ENCODE data around the gene FBN2.

FBN2 gene

DNA sequence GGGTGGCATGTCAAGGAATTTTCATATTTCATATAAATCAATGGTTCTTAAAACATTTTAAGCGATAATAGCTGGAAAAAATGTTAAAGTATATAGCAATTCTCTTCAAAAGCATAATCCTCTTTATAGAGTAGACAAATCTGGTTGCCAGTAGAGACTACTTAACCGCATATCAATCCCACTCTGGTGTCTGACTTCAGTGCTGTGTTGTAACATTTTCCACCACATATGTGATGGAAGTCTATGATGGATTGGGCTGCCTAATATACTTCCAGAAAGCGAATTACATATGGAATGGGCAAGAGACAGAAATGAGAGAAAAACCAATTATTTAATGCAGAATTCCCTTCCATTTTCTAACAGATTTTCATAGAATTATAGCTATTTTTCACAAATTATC is 54.3 kb downstream of the FBN2 start:
- no peak overlapping the region for H2AFZ ChIP-seq (ENCODE audit: low read length)

DNA sequence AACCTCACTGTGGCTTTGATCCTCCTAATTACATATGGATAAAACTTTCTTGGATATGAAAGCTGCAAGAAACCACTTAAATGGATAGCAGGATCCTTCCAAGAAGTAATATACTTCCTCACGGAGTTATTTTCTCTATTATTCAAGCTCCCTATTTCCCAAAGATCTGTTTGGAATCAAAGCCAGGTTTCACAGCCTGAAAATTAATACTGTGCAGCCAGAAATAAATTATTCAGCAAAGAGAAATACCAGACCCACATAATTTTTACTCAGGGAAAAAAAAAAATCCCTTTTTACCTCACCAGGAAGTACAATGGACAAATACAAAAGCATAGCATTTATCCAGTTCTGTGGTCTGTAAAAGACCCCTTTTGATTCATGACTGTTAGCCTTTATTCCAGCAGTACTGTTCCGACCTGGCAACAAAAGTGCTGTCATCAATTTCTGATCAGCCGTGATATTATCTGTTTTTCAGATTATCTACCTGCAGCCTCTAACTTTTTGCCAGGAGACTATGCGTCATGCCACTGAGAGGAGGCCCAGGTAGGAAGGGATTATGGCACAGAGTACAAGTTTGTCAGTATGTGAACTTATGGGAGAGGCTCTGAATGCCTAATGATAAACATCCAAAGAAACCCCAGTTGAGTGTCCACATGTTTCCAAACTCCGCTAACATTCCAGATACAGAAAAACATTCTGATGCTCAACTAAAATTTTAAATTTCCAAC is 57.0 kb downstream of the FBN2 start:
- Histone ChIP-seq H3K36me3 (replicated peaks in 1 of 2; ENCODE audit: control insufficient read depth in 2 of 2, insufficient read depth in 2 of 2, low read length in 2 of 2) (peaks cover 0 to 4% of the 10 kb centered on the region in 2 donors), H3K4me3 (ENCODE audit: low read length in 2 of 2) (no peak overlapping the region), H3K4me2 (ENCODE audit: insufficient read depth, low read length, poor library complexity, severe bottlenecking) (no peak overlapping the region), H3K27ac (replicated peaks; ENCODE audit: low read length) (no peak overlapping the region), H3K9me3 (replicated peaks in 1 of 2; ENCODE audit: control insufficient read depth in 2 of 2, insufficient read depth in 1 of 2, low read depth in 1 of 2, low read length in 2 of 2) (no peaks in the 10 kb centered on the region), H2AK5ac (ENCODE audit: low read depth, low read length) (no peak overlapping the region), H3K27me3 (ENCODE audit: control insufficient read depth in 3 of 3, insufficient read depth in 3 of 3, low read depth in 1 of 3, low read length in 3 of 3) (no peaks in the 10 kb centered on the region), H3K18ac (ENCODE audit: low read length) (no peak overlapping the region), H2BK12ac (ENCODE audit: low read length) (no peak overlapping the region), H3K14ac (ENCODE audit: low read length) (no peak overlapping the region), H4K8ac (ENCODE audit: low read depth, low read length) (no peak overlapping the region), H3K23ac (ENCODE audit: low read depth, low read length, poor library complexity) (no peak overlapping the region), H2AFZ (ENCODE audit: low read length) (no peak overlapping the region), H3K4ac (ENCODE audit: low read length) (no peak overlapping the region), H2BK5ac (ENCODE audit: low read length) (no peak overlapping the region), H2BK120ac (ENCODE audit: low read depth, low read length) (no peak overlapping the region), H3K4me1 (ENCODE audit: control insufficient read depth in 2 of 2, insufficient read depth in 1 of 2, low read depth in 1 of 2, low read length in 2 of 2) (no peaks in the 10 kb centered on the region), H3K79me1 (ENCODE audit: low read depth, low read length) (no peaks in the 10 kb centered on the region), H3K9ac (ENCODE audit: low read depth, low read length, poor library complexity) (no peak overlapping the region), H2BK15ac (ENCODE audit: low read length) (no peak overlapping the region), H4K91ac (ENCODE audit: low read depth, low read length, poor library complexity) (no peak overlapping the region)
- WGBS, 2 donors (ENCODE audit: extremely low coverage in 2 of 2, insufficient read length in 2 of 2, insufficient replicate concordance in 1 of 2), result no CpG with 5 or more reads among the region's 5 CpGs
- no peak for DNase-seq (ENCODE audit: low spot score)

More for the DNA sequence above, 54.3 kb downstream of the FBN2 start:
- H3K4me3 ChIP-seq (ENCODE audit: low read length in 2 of 2), result no peak overlapping the region
- H3K4ac ChIP-seq (ENCODE audit: low read length), result no peak overlapping the region
- H3K18ac ChIP-seq (ENCODE audit: low read length), result no peak overlapping the region
- peaks cover 0 to 7% of the 10 kb centered on the region in 2 donors for H3K36me3 ChIP-seq (replicated peaks in 1 of 2; ENCODE audit: control insufficient read depth in 2 of 2, insufficient read depth in 2 of 2, low read length in 2 of 2)
- no peak overlapping the region for H3K9ac ChIP-seq (ENCODE audit: low read depth, low read length, poor library complexity)
- H2BK15ac ChIP-seq (ENCODE audit: low read length), result no peak overlapping the region
- no peak for DNase-seq (ENCODE audit: low spot score)
- no peak overlapping the region for H4K8ac ChIP-seq (ENCODE audit: low read depth, low read length)
- no peak overlapping the region for H2BK120ac ChIP-seq (ENCODE audit: low read depth, low read length)
- WGBS, 2 donors (ENCODE audit: extremely low coverage in 2 of 2, insufficient read length in 2 of 2, insufficient replicate concordance in 1 of 2), result no CpG with 5 or more reads among the region's 3 CpGs
- H4K91ac ChIP-seq (ENCODE audit: low read depth, low read length, poor library complexity), result no peak overlapping the region
- H2BK12ac ChIP-seq (ENCODE audit: low read length), result no peak overlapping the region
- H3K79me1 ChIP-seq (ENCODE audit: low read depth, low read length), result no peaks in the 10 kb centered on the region
- H3K23ac ChIP-seq (ENCODE audit: low read depth, low read length, poor library complexity), result no peak overlapping the region
- no peak overlapping the region for H3K4me2 ChIP-seq (ENCODE audit: insufficient read depth, low read length, poor library complexity, severe bottlenecking)
- no peak overlapping the region for H3K14ac ChIP-seq (ENCODE audit: low read length)
- H3K27me3 ChIP-seq (ENCODE audit: control insufficient read depth in 3 of 3, insufficient read depth in 3 of 3, low read depth in 1 of 3, low read length in 3 of 3), result no peaks in the 10 kb centered on the region
- H3K27ac ChIP-seq (replicated peaks; ENCODE audit: low read length), result no peak overlapping the region
- H3K9me3 ChIP-seq (replicated peaks in 1 of 2; ENCODE audit: control insufficient read depth in 2 of 2, insufficient read depth in 1 of 2, low read depth in 1 of 2, low read length in 2 of 2), result peaks cover 0 to 5% of the 10 kb centered on the region in 2 donors
- no peak overlapping the region for H2AK5ac ChIP-seq (ENCODE audit: low read depth, low read length)
- no peaks in the 10 kb centered on the region for H3K4me1 ChIP-seq (ENCODE audit: control insufficient read depth in 2 of 2, insufficient read depth in 1 of 2, low read depth in 1 of 2, low read length in 2 of 2)
- H2BK5ac ChIP-seq (ENCODE audit: low read length), result no peak overlapping the region

DNA sequence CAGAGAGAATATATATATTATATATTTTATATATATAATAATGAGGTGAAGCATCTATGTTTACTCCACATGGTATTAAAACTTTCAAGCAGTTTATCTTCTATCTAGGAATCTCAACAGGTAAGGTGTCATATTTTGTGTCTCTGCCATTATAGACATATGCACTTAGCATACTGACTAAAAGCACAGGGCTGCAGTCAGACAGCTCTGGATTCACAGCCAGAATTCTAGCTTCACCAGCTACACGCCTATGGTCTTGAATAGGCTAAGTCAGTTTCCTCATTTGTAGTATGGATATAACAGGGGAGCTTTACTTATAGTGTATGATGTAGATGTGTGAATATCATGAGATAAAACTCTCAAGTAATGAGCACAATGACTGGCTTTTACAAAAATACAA is 57.9 kb downstream of the FBN2 start:
- H3K23ac ChIP-seq (ENCODE audit: low read depth, low read length, poor library complexity), result no peak overlapping the region
- H3K4ac ChIP-seq (ENCODE audit: low read length), result no peak overlapping the region
- no peak overlapping the region for H2AK5ac ChIP-seq (ENCODE audit: low read depth, low read length)
- no peak overlapping the region for H4K8ac ChIP-seq (ENCODE audit: low read depth, low read length)
- no peak overlapping the region for H2AFZ ChIP-seq (ENCODE audit: low read length)
- H3K79me1 ChIP-seq (ENCODE audit: low read depth, low read length), result no peaks in the 10 kb centered on the region
- H4K91ac ChIP-seq (ENCODE audit: low read depth, low read length, poor library complexity), result no peak overlapping the region
- H3K14ac ChIP-seq (ENCODE audit: low read length), result no peak overlapping the region
- no peaks in the 10 kb centered on the region for H3K9me3 ChIP-seq (replicated peaks in 1 of 2; ENCODE audit: control insufficient read depth in 2 of 2, insufficient read depth in 1 of 2, low read depth in 1 of 2, low read length in 2 of 2)
- no peak overlapping the region for H2BK5ac ChIP-seq (ENCODE audit: low read length)
- H3K9ac ChIP-seq (ENCODE audit: low read depth, low read length, poor library complexity), result no peak overlapping the region
- peaks cover 0 to 4% of the 10 kb centered on the region in 2 donors for H3K36me3 ChIP-seq (replicated peaks in 1 of 2; ENCODE audit: control insufficient read depth in 2 of 2, insufficient read depth in 2 of 2, low read length in 2 of 2)
- H3K4me3 ChIP-seq (ENCODE audit: low read length in 2 of 2), result no peak overlapping the region
- H3K4me2 ChIP-seq (ENCODE audit: insufficient read depth, low read length, poor library complexity, severe bottlenecking), result no peak overlapping the region
- H2BK120ac ChIP-seq (ENCODE audit: low read depth, low read length), result no peak overlapping the region
- no peak for DNase-seq (ENCODE audit: low spot score)
- no peak overlapping the region for H3K27ac ChIP-seq (replicated peaks; ENCODE audit: low read length)
- no peaks in the 10 kb centered on the region for H3K4me1 ChIP-seq (ENCODE audit: control insufficient read depth in 2 of 2, insufficient read depth in 1 of 2, low read depth in 1 of 2, low read length in 2 of 2)
- H2BK12ac ChIP-seq (ENCODE audit: low read length), result no peak overlapping the region
- H3K18ac ChIP-seq (ENCODE audit: low read length), result no peak overlapping the region
- no CpG with 5 or more reads among the region's 1 CpG for WGBS, 2 donors (ENCODE audit: extremely low coverage in 2 of 2, insufficient read length in 2 of 2, insufficient replicate concordance in 1 of 2)
- no peak overlapping the region for H2BK15ac ChIP-seq (ENCODE audit: low read length)
- no peaks in the 10 kb centered on the region for H3K27me3 ChIP-seq (ENCODE audit: control insufficient read depth in 3 of 3, insufficient read depth in 3 of 3, low read depth in 1 of 3, low read length in 3 of 3)

DNA sequence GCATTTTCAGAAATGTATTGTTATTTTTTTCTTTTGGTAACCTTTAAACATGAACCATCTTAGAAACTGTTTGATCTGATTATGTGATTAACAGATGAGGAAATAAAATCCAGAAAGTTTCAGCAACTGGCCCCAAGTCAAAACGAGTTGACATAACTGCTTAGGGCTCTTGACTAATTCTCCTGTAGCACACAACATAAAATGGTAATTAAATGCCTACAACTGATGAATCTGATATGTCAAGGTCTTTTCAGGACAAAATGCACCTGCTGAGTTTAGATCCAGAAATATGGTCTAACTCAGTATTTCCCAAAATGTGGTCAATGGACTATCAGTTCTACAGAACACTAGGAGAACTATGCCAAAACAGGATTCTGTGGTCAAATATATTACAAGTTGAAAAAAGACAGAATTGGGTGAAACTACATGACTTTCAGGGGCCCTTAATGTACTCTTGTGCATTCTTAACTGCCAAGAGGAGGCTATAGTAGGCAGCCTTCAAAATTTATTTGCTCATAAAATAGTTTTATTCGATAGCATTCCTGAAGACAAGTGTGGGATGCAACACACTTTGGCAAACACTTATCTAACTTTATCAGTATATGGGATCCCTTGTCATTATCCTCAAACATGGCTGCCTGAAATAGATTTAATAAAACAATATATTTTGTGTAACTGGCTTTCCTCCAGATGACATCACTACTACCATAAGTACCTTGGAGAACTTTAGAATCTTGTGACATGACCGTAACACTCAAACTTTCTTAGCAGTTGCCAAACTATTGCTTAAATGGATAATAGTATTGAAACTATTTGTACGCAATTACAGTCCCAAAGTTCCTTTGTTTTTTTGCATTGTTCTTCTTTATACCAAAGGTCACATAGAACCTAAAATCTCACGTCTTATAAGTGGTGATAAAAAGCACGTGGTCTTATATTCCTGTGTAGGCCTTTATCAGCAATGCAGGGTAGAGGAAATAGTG is 59.4 kb downstream of the FBN2 start:
- no peak overlapping the region for H4K8ac ChIP-seq (ENCODE audit: low read depth, low read length)
- H3K9me3 ChIP-seq (replicated peaks in 1 of 2; ENCODE audit: control insufficient read depth in 2 of 2, insufficient read depth in 1 of 2, low read depth in 1 of 2, low read length in 2 of 2), result no peaks in the 10 kb centered on the region
- peaks cover 0 to 7% of the 10 kb centered on the region in 2 donors for H3K36me3 ChIP-seq (replicated peaks in 1 of 2; ENCODE audit: control insufficient read depth in 2 of 2, insufficient read depth in 2 of 2, low read length in 2 of 2)
- H3K79me1 ChIP-seq (ENCODE audit: low read depth, low read length), result no peaks in the 10 kb centered on the region
- no peak overlapping the region for H2BK120ac ChIP-seq (ENCODE audit: low read depth, low read length)
- H2BK5ac ChIP-seq (ENCODE audit: low read length), result no peak overlapping the region
- H2BK15ac ChIP-seq (ENCODE audit: low read length), result no peak overlapping the region
- H3K9ac ChIP-seq (ENCODE audit: low read depth, low read length, poor library complexity), result no peak overlapping the region
- peaks cover 0 to 2% of the 10 kb centered on the region in 2 donors for H3K4me1 ChIP-seq (ENCODE audit: control insufficient read depth in 2 of 2, insufficient read depth in 1 of 2, low read depth in 1 of 2, low read length in 2 of 2)
- no peak overlapping the region for H3K4me3 ChIP-seq (ENCODE audit: low read length in 2 of 2)
- H2BK12ac ChIP-seq (ENCODE audit: low read length), result no peak overlapping the region
- no peak overlapping the region for H3K27ac ChIP-seq (replicated peaks; ENCODE audit: low read length)
- no peak overlapping the region for H2AFZ ChIP-seq (ENCODE audit: low read length)
- no peak overlapping the region for H3K14ac ChIP-seq (ENCODE audit: low read length)
- no peak overlapping the region for H3K18ac ChIP-seq (ENCODE audit: low read length)
- H3K4me2 ChIP-seq (ENCODE audit: insufficient read depth, low read length, poor library complexity, severe bottlenecking), result no peak overlapping the region
- no CpG with 5 or more reads among the region's 6 CpGs for WGBS, 2 donors (ENCODE audit: extremely low coverage in 2 of 2, insufficient read length in 2 of 2, insufficient replicate concordance in 1 of 2)
- H3K27me3 ChIP-seq (ENCODE audit: control insufficient read depth in 3 of 3, insufficient read depth in 3 of 3, low read depth in 1 of 3, low read length in 3 of 3), result no peaks in the 10 kb centered on the region
- H3K4ac ChIP-seq (ENCODE audit: low read length), result no peak overlapping the region
- no peak overlapping the region for H4K91ac ChIP-seq (ENCODE audit: low read depth, low read length, poor library complexity)
- H2AK5ac ChIP-seq (ENCODE audit: low read depth, low read length), result no peak overlapping the region
- no peak for DNase-seq (ENCODE audit: low spot score)
- H3K23ac ChIP-seq (ENCODE audit: low read depth, low read length, poor library complexity), result no peak overlapping the region

All from neuronal stem cell (in vitro differentiated cells).